Smooth muscle cell (in vitro differentiated cells): ENCODE data around the gene KDM1A. TPM values are rescaled to one million over a fixed set of nuclear protein-coding genes. Genes with fewer than 3 reads are reported as not detected.
"Not testable (repeated sequence)": the region's sequence is repeated elsewhere in the genome, so short reads cannot be mapped to it uniquely, and the experiment has no call there.

ENCODE experiments used
- DNase-seq: peaks from one replicate; lab custom pipeline; 2025; ENCODE audit not compliant: unreplicated experiment; lab: John Stamatoyannopoulos, UW
- H2AFZ ChIP-seq: fragments of 200-600 bp; sonication (generic); 2 replicates; pipeline ENCODE4 v1.6.0; 2016; ENCODE audit warnings: antibody characterized with exemption, low read depth, mild to moderate bottlenecking
- H3F3A ChIP-seq: fragments of 200-600 bp; sonication (generic); 2 replicates; pipeline ENCODE4 v1.6.0; 2017; ENCODE audit warnings: antibody characterized with exemption, low read depth
- H3K27ac ChIP-seq: fragments of 200-600 bp; sonication (generic); 2 replicates; pipeline ENCODE4 v1.5.1; 2016; ENCODE audit warnings: low read depth, mild to moderate bottlenecking
- H3K27me3 ChIP-seq: fragments of 200-600 bp; sonication (generic); 2 replicates; pipeline ENCODE4 v1.6.1; 2016; ENCODE audit warnings: low read depth, mild to moderate bottlenecking
- H3K36me3 ChIP-seq: fragments of 200-600 bp; sonication (generic); 2 replicates; pipeline ENCODE4 v1.5.1; 2016; ENCODE audit warnings: low read depth
- H3K4me1 ChIP-seq: fragments of 200-600 bp; sonication (generic); 2 replicates; pipeline ENCODE4 v1.5.1; 2016; ENCODE audit warnings: low read depth
- H3K4me2 ChIP-seq: fragments of 200-600 bp; sonication (generic); 2 replicates; pipeline ENCODE4 v1.6.0; 2016; ENCODE audit warnings: mild to moderate bottlenecking
- H3K4me3 ChIP-seq: fragments of 200-600 bp; sonication (generic); 2 replicates; pipeline ENCODE4 v1.5.1; 2016; ENCODE audit warnings: mild to moderate bottlenecking
- H3K79me2 ChIP-seq: fragments of 200-600 bp; sonication (generic); 2 replicates; pipeline ENCODE4 v1.6.0; 2016; ENCODE audit warnings: low read depth, mild to moderate bottlenecking
- H3K9ac ChIP-seq: fragments of 200-600 bp; sonication (generic); 2 replicates; pipeline ENCODE4 v1.6.0; 2016; ENCODE audit warnings: low read depth
- H3K9me3 ChIP-seq: fragments of 200-600 bp; sonication (generic); replicated peaks from 2 replicates; pipeline ENCODE4 v1.5.1; 2016; ENCODE audit warnings: low read depth
- H4K20me1 ChIP-seq: fragments of 200-600 bp; sonication (generic); 2 replicates; pipeline ENCODE4 v1.6.0; 2016; ENCODE audit warnings: low read depth
- CTCF ChIP-seq: fragments of 200-600 bp; sonication (generic); IDR thresholded peaks from 2 replicates; pipeline ENCODE4 v1.5.1; 2017; ENCODE audit warnings: borderline replicate concordance, mild to moderate bottlenecking, antibody characterized with exemption; ENCODE audit not compliant: insufficient read depth, poor library complexity, severe bottlenecking
- WGBS: methylation state at CpG from one replicate; pipeline ENCODE4 v1.1.7; 2016; ENCODE audit warnings: low lambda C conversion rate; 5-methylcytosine and 5-hydroxymethylcytosine counted together
- polyA plus RNA-seq: library from polyadenylated mRNA; unstranded; fragments of >200 nt; fragmentation: Nextera tagmentation; extraction: Ambion mirVana; gene quantifications from 2 replicates; pipeline ENCODE4 v1.2.1, GENCODE V29; 2016
- total RNA-seq: library from RNA; depleted of rRNA; stranded (reverse); fragments of >200 nt; gene quantifications from 2 replicates; pipeline ENCODE4 v1.2.3, GENCODE V29; 2014

KDM1A gene
- total and polyA plus RNA-seq, 2 experiments from 2014 or later = 93.0 to 103 TPM

GRCh38 chr1:22995774-22996173, 23.5 kb upstream of the KDM1A start:
- Histone ChIP-seq H3F3A (no peaks in the 10 kb centered on the region), H2AFZ (no peak overlapping the region), H3K9me3 (peaks cover 17% of the 10 kb centered on the region), H3K9ac (no peak overlapping the region), H3K79me2 (no peaks in the 10 kb centered on the region), H4K20me1 (no peaks in the 10 kb centered on the region), H3K4me3 (no peak overlapping the region), H3K36me3 (no peaks in the 10 kb centered on the region), H3K27ac (no peak overlapping the region), H3K4me2 (no peak overlapping the region), H3K27me3 (no peaks in the 10 kb centered on the region), H3K4me1 (no peaks in the 10 kb centered on the region)
- DNase-seq = no peak
- TF ChIP-seq CTCF = no peak

DNA sequence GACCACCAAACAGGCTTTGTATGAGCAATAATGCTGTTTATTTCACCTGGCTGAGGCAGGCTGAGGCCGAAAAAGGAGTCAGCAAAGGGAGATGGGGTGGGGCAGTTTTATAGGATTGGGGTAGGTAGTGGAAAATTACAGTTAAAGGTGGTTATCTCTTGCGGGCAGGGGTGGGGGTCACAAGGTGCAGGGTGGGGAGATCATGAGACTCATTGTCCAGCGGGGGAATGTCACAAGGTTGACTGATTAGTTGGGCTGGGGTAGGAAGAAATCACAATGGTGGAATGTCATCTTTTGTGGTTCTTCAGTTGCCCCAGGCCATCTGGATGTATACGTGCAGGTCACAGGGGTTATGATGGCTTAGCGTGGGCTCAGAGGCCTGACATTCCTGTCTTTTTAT, 21.7 kb upstream of the KDM1A start:
- not testable (repeated sequence) for H2AFZ ChIP-seq, H3K79me2 ChIP-seq, H4K20me1 ChIP-seq, H3K9ac ChIP-seq, H3K4me3 ChIP-seq, H3K4me2 ChIP-seq, H3K36me3 ChIP-seq, H3K27ac ChIP-seq, H3K27me3 ChIP-seq, H3F3A ChIP-seq, H3K4me1 ChIP-seq, DNase-seq
- 88% methylated on average over 5 of the region's 5 CpGs for WGBS
- peaks cover 16% of the 10 kb centered on the region for H3K9me3 ChIP-seq

DNA sequence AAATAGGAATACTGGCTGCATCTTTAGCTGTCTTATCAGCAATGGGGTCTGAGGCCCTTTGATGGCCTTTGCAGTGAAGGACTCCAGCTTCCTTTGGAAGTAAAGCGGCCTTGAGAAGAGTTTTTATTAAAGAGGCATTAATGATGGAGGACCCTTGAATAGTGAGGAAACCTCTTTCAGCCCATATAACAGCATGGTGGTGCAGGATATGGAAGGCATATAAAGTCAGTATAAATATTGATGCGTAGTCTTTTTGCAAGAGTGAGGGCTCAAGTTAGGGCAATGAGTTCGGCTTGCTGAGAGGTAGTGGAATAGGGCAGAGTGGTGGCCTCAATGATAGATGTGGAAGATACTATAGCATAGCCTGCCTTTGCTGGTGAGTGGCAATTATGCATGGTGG, 19.1 kb upstream of the KDM1A start:
- H3K9me3 ChIP-seq, H3K27ac ChIP-seq, H3K36me3 ChIP-seq, H3K79me2 ChIP-seq, H2AFZ ChIP-seq, H4K20me1 ChIP-seq, H3F3A ChIP-seq, H3K4me2 ChIP-seq, H3K9ac ChIP-seq, H3K27me3 ChIP-seq, H3K4me3 ChIP-seq, DNase-seq, H3K4me1 ChIP-seq: not testable (repeated sequence)
- WGBS = 95% methylated on average over 3 of the region's 3 CpGs

DNA sequence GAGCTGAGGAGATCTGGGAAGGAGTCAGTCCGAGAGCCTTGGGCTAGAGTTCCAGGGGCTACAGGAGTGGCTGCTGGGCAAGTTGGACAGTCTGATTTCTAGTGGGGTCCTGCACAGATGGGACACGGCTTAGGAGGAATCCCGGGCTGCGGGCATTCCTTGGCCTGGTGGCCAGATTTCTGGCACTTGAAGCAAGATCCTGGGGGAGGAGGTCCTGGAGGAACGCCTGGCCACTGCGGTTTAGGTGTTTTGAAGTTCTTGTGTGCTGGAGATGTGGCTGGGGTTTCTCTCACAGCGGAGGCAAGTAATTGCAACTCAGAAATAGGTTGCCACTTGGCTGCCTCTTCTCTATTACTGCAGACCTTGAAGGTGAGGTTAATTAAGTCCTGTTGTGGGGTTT, 17.1 kb upstream of the KDM1A start:
- H4K20me1 ChIP-seq, H3K4me1 ChIP-seq, H3K9ac ChIP-seq, H3K36me3 ChIP-seq, H3K27me3 ChIP-seq, H3K27ac ChIP-seq, H2AFZ ChIP-seq, H3K9me3 ChIP-seq, DNase-seq, H3K4me2 ChIP-seq, H3F3A ChIP-seq, H3K79me2 ChIP-seq, H3K4me3 ChIP-seq: not testable (repeated sequence)
- WGBS = 94% methylated on average over 7 of the region's 7 CpGs

GRCh38 chr1:23004112-23004511, 15.2 kb upstream of the KDM1A start:
- Histone ChIP-seq H3K9me3 (no peaks in the 10 kb centered on the region), H3K79me2 (no peaks in the 10 kb centered on the region), H3K27ac (no peak overlapping the region), H3K4me3 (no peak overlapping the region), H3K27me3 (peaks cover 3% of the 10 kb centered on the region), H3K36me3 (no peaks in the 10 kb centered on the region), H3K4me1 (no peaks in the 10 kb centered on the region), H3F3A (no peaks in the 10 kb centered on the region), H4K20me1 (no peaks in the 10 kb centered on the region), H3K4me2 (no peak overlapping the region), H3K9ac (no peak overlapping the region), H2AFZ (no peak overlapping the region)
- WGBS = 91% methylated on average over 3 of the region's 3 CpGs
- DNase-seq = no peak
- no peak for TF ChIP-seq CTCF

DNA sequence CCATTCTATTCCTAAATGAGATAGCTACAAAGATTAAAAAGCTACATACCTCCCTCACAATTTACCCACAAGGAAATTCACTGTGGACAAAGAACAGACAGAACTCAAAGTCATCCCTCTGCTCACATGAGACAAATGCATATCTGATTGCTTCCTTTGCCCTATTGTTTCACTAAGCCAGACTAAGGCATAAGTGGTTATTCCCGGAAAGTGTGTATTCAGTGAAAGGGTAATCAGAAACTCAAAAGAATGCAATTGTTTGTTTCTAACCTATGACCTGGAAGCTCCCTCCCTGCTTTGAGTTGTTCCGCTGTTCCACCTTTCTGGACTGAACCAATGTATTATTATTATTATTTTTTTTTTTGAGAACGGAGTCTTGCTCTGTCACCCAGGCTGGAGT, 14.5 kb upstream of the KDM1A start:
- H3F3A ChIP-seq, H3K27ac ChIP-seq: not testable (repeated sequence)
- 88% methylated on average over 3 of the region's 3 CpGs for WGBS

More for the DNA sequence above, 14.5 kb upstream of the KDM1A start:
- H3K79me2 ChIP-seq, H3K36me3 ChIP-seq, DNase-seq, H3K9me3 ChIP-seq, H3K4me2 ChIP-seq, H3K4me3 ChIP-seq, H4K20me1 ChIP-seq, H3K27me3 ChIP-seq, H3K4me1 ChIP-seq, H3K9ac ChIP-seq, H2AFZ ChIP-seq: not testable (repeated sequence)
